ENCODE results near the gene FAM9C. TPM values are rescaled to one million over a fixed set of nuclear protein-coding genes. Genes with fewer than 3 reads are reported as not detected.
A peak's percentile ranks its signal among the peaks of the same experiment; 100 is the strongest.

Gene FAM9C
- total and polyA plus RNA-seq, 11 donors = 0.20 to 2.6 (median 0.34) TPM; not detected in 5

- WGBS, 4 donors = 71 to 88% (median 79%) methylated on average over 11 of the region's 11 CpGs
- no peak for TF ChIP-seq CTCF (IDR thresholded peaks at IDR 0.05)
- TF ChIP-seq POLR2A (IDR thresholded peaks at IDR 0.05) = no peak
- Histone ChIP-seq H3K9me3 (no peaks in the 10 kb centered on the region), H3K27ac (peak overlapping the region in 3 of 12 donors; percentile 17 to 78 (median 29)), H3K4me3 (no peak overlapping the region), H3K36me3 (no peaks in the 10 kb centered on the region), H3K27me3 (peaks cover 0 to 6% (median 0%) of the 10 kb centered on the region in 9 donors), H3K4me1 (peaks cover 0 to 91% (median 3%) of the 10 kb centered on the region in 12 donors)
- intact Hi-C loops (cut with DNase I) = loop anchor here in 1 of 10 donors (10.0 kb wide), 1 partner anchor 108 kb away; the partner anchor contains the start of gene TMSB4X
- ATAC-seq (no peak), DNase-seq (no peak)
Observed at GRCh38 chrX:13082206-13083065, 38.0 kb upstream of the FAM9C start.

- no peak overlapping the region for H3K4me3 ChIP-seq
- peak overlapping the region in 3 of 12 donors; percentile 4 to 78 (median 29) for H3K27ac ChIP-seq
- DNase-seq (no peak), ATAC-seq (no peak)
- 55 to 58% (median 57%) methylated on average over 6 of the region's 6 CpGs for WGBS, 4 donors
- peaks cover 0 to 89% (median 3%) of the 10 kb centered on the region in 12 donors for H3K4me1 ChIP-seq
- no peaks in the 10 kb centered on the region for H3K36me3 ChIP-seq
- no peak for TF ChIP-seq POLR2A (IDR thresholded peaks at IDR 0.05)
- no peak for TF ChIP-seq CTCF (IDR thresholded peaks at IDR 0.05)
- peaks cover 0 to 6% (median 0%) of the 10 kb centered on the region in 9 donors for H3K27me3 ChIP-seq
- intact Hi-C loops (cut with DNase I) = loop anchor here in 1 of 10 donors (10.0 kb wide), 1 partner anchor 107 kb away; the partner anchor contains the start of gene TMSB4X
- H3K9me3 ChIP-seq = no peaks in the 10 kb centered on the region
Observed at GRCh38 chrX:13081395-13082205, 37.2 kb upstream of the FAM9C start.

- no peak for TF ChIP-seq POLR2A (IDR thresholded peaks at IDR 0.05)
- TF ChIP-seq CTCF (IDR thresholded peaks at IDR 0.05) = no peak
- H3K9me3 ChIP-seq = peaks cover 0 to 3% (median 0%) of the 10 kb centered on the region in 12 donors
- intact Hi-C loops (cut with DNase I) = loop anchor here in 1 of 10 donors (10.0 kb wide), 1 partner anchor 105 kb away; the partner anchor contains the start of gene TMSB4X
- H3K4me3 ChIP-seq = no peak overlapping the region
- WGBS, 4 donors = 87 to 96% (median 93%) methylated on average over 4 of the region's 4 CpGs
- no peak for DNase-seq
- ATAC-seq = no peak
- no peaks in the 10 kb centered on the region for H3K36me3 ChIP-seq
- peaks cover 0 to 6% (median 0%) of the 10 kb centered on the region in 9 donors for H3K27me3 ChIP-seq
- peak overlapping the region in 2 of 12 donors; percentile 78 to 83 for H3K27ac ChIP-seq
- peaks cover 0 to 76% (median 3%) of the 10 kb centered on the region in 12 donors for H3K4me1 ChIP-seq
Observed at GRCh38 chrX:13080128-13080795, 35.8 kb upstream of the FAM9C start.

Data from heart left ventricle (tissue), 16 donors.